CD4-positive, alpha-beta T cell treated with Interleukin-10 for 1 hour (primary cell): ENCODE results near the gene KATNAL2.
A peak's percentile ranks its signal among the peaks of the same experiment; 100 is the strongest.

Experiments
- DNase-seq: peaks from one replicate; pipeline ENCODE4 v3.0.0-alpha.2; 2020

The KATNAL2 gene

GRCh38 chr18:47036298-47036874 is 119.0 kb downstream of the KATNAL2 start:
- peak; percentile 3 for DNase-seq

- DNase-seq, result no peak
These were observed 119.7 kb downstream of the KATNAL2 start for GRCh38 chr18:47036927-47037578.

GRCh38 chr18:47040982-47041381 is 123.6 kb downstream of the KATNAL2 start:
- DNase-seq, result no peak

- DNase-seq, result peak; percentile 32
These were observed 133.1 kb downstream of the KATNAL2 start for GRCh38 chr18:47050468-47050867.

- no peak for DNase-seq
These were observed 137.0 kb downstream of the KATNAL2 start for GRCh38 chr18:47054369-47054768.

GRCh38 chr18:47062471-47062870 is 145.1 kb downstream of the KATNAL2 start:
- DNase-seq, result no peak

- no peak for DNase-seq
These were observed 145.7 kb downstream of the KATNAL2 start for GRCh38 chr18:47063096-47063495.

- DNase-seq, result no peak
These were observed 150.2 kb downstream of the KATNAL2 start for GRCh38 chr18:47067648-47068047.

GRCh38 chr18:47075098-47075883 is 157.9 kb downstream of the KATNAL2 start:
- DNase-seq, result no peak

GRCh38 chr18:47077111-47077510 is 159.7 kb downstream of the KATNAL2 start:
- DNase-seq, result no peak

- no peak for DNase-seq
These were observed 163.5 kb downstream of the KATNAL2 start for GRCh38 chr18:47080872-47081271.

GRCh38 chr18:47081578-47081977 is 164.2 kb downstream of the KATNAL2 start:
- no peak for DNase-seq

GRCh38 chr18:47087676-47088075 is 170.3 kb downstream of the KATNAL2 start:
- no peak for DNase-seq

- no peak for DNase-seq
These were observed 178.4 kb downstream of the KATNAL2 start for GRCh38 chr18:47095810-47096209.

- DNase-seq, result peak; percentile 66
These were observed 182.9 kb downstream of the KATNAL2 start for GRCh38 chr18:47100212-47100831.

GRCh38 chr18:47108373-47108772 is 191.0 kb downstream of the KATNAL2 start:
- DNase-seq, result no peak

- no peak for DNase-seq
These were observed 191.6 kb downstream of the KATNAL2 start for GRCh38 chr18:47108998-47109405.

- no peak for DNase-seq
These were observed 192.3 kb downstream of the KATNAL2 start for GRCh38 chr18:47109720-47110119.

- DNase-seq, result no peak
These were observed 193.3 kb downstream of the KATNAL2 start for GRCh38 chr18:47110492-47111274.

- no peak for DNase-seq
These were observed 196.6 kb downstream of the KATNAL2 start for GRCh38 chr18:47113796-47114540.

- no peak for DNase-seq
These were observed 197.8 kb downstream of the KATNAL2 start for GRCh38 chr18:47115205-47115604.

- DNase-seq, result no peak
These were observed 201.6 kb downstream of the KATNAL2 start for GRCh38 chr18:47118981-47119380.
